OCI-LY3 (cell line): ENCODE data around the gene TPX2.

Experiments used
- H2AFZ ChIP-seq: fragments of 200-600, 300-600 bp; shearing (Covaris generic); 2 replicates; pipeline ENCODE4 v1.6.0; 2014; ENCODE audit warnings: antibody characterized with exemption, low read depth, low read length
- H3K27ac ChIP-seq: fragments of 200-600, 300-600 bp; sonication (generic); 2 replicates; pipeline ENCODE4 v1.5.1; 2014; ENCODE audit warnings: mild to moderate bottlenecking, low read length, moderate library complexity, mixed read lengths
- H3K27me3 ChIP-seq: fragments of 200-600, 300-600 bp; sonication (generic); 2 replicates; pipeline ENCODE4 v1.6.1; 2014; ENCODE audit warnings: low read depth, low read length, mixed read lengths
- H3K36me3 ChIP-seq: fragments of 200-600, 300-600 bp; sonication (generic); replicated peaks from 2 replicates; pipeline ENCODE3; 2014; ENCODE audit warnings: low read depth, low read length, mixed read lengths
- H3K4me1 ChIP-seq: fragments of 300-600, 200-600 bp; sonication (generic); 2 replicates; pipeline ENCODE4 v1.6.1; 2014; ENCODE audit warnings: low read length, mixed read lengths
- H3K4me2 ChIP-seq: fragments of 200-600, 300-600 bp; sonication (generic); 2 replicates; pipeline ENCODE4 v1.6.1; 2014; ENCODE audit warnings: low read length, mixed read lengths
- H3K4me3 ChIP-seq: fragments of 300-600, 200-600 bp; sonication (generic); 2 replicates; pipeline ENCODE4 v1.5.1; 2014; ENCODE audit warnings: antibody characterized with exemption, mild to moderate bottlenecking, low read length, moderate library complexity
- H3K79me2 ChIP-seq: fragments of 300-600, 200-600 bp; shearing (Covaris generic); 2 replicates; pipeline ENCODE4 v1.6.1; 2014; ENCODE audit warnings: mild to moderate bottlenecking, low read length, mixed read lengths
- H3K9ac ChIP-seq: fragments of 300-600, 200-600 bp; shearing (Covaris generic); 2 replicates; pipeline ENCODE4 v1.6.0; 2014; ENCODE audit warnings: mild to moderate bottlenecking, low read length, moderate library complexity
- H3K9me3 ChIP-seq: fragments of 200-600, 300-600 bp; shearing (Covaris generic); 2 replicates; pipeline ENCODE4 v1.6.1; 2014; ENCODE audit warnings: low read length, mixed read lengths; ENCODE audit not compliant: insufficient read depth
- H4K20me1 ChIP-seq: fragments of 200-600, 300-600 bp; sonication (generic); 2 replicates; pipeline ENCODE4 v1.6.1; 2016; ENCODE audit warnings: low read length, mixed read lengths; ENCODE audit not compliant: insufficient read depth
- CTCF ChIP-seq: fragments of 200-600, 300-600 bp; sonication (generic); IDR thresholded peaks from 2 replicates; pipeline ENCODE4 v1.5.1; 2014; ENCODE audit warnings: antibody characterized with exemption, low read length, low read depth
- EZH2phosphoT487 ChIP-seq: fragments of 200-600 bp; shearing (Covaris generic); IDR thresholded peaks from 2 replicates; pipeline ENCODE4 v1.6.1; 2018; ENCODE audit warnings: antibody characterized with exemption, mixed run types, low read depth

TPX2 gene

DNA sequence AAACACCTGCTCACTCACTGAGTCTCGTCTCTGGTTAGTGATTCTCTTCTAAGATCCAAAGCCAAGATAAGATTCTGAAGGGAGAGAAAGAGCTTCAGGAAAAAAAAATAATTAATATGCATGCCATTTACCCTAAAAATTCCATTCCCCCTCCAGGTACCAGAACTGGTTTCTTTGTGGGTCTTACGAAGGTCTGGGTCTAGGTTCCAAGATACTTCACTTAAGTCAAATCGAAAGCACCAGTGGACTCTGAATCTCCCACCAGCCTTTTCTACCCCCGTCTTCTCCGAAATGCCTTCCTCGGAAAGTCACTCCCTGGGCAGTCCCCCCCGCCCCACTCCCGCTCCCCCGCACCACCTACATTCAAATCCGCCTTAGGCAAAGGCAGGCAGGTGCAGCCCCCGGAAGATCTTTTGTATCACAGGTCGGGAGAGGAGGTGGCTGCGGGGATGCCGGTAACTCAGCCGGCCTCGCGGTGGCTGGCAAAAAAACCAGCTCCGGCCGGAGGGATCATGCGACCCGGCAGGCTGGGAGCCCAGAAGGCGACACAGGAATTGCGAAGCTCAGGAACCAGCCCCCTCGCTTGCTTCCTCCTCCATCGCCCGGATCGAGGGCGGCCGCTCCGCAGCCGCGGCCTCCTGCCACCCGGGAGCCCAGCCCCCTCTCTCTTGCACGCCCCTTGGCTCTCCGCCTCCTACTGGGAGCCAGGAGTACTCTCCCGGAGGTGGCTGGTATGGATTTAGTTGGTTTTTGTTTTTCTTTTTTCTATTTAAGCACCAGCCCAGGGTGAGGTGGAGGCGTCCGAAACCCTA is 16.6 kb upstream of the TPX2 start, which contains the start of gene BCL2L1:
TSS of gene BCL2L1 (minus strand) at position 612 of the 812 bp plus-strand sequence. CDS start 650 bp downstream, outside the sequence.
- Histone ChIP-seq H3K27me3 (no peaks in the 10 kb centered on the region), H4K20me1 (peaks cover 5% of the 10 kb centered on the region; the same call in 1 of the 2 replicates), H3K36me3 (peaks cover 23% of the 10 kb centered on the region), H3K9ac (peak within 1 kb of the TSS; percentile 99), H3K4me3 (peak within 1 kb of the TSS; percentile 91), H3K4me2 (peak within 1 kb of the TSS; percentile 95), H3K4me1 (peaks cover 54% of the 10 kb centered on the region), H3K27ac (peak within 1 kb of the TSS; percentile 90), H2AFZ (peak within 1 kb of the TSS; percentile 60), H3K9me3 (no peaks in the 10 kb centered on the region), H3K79me2 (peaks cover 55% of the 10 kb centered on the region)
- no peak for TF ChIP-seq EZH2phosphoT487
- peak; percentile 45 for TF ChIP-seq CTCF

DNA sequence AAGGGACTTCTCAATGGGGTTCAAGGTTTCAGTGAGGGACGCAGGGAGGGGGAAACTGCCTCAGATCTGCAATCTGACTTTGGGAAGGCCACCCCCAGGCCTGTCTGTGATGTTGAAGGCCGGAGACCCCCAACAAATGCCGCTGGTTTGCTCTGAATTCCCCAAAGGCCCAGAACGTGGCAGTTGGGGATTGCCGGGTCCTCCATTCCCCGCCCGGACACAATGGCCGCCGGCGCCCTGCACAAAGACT is 16.1 kb upstream of the TPX2 start:
- peaks cover 49% of the 10 kb centered on the region for H3K4me1 ChIP-seq
- H3K36me3 ChIP-seq = peaks cover 23% of the 10 kb centered on the region
- H4K20me1 ChIP-seq = peaks cover 5% of the 10 kb centered on the region; the same call in 1 of the 2 replicates
- H3K27ac ChIP-seq = peak overlapping the region; percentile 90
- peak overlapping the region; percentile 99 for H3K9ac ChIP-seq
- peak overlapping the region; percentile 41 for H2AFZ ChIP-seq
- peaks cover 51% of the 10 kb centered on the region for H3K79me2 ChIP-seq
- H3K27me3 ChIP-seq = no peaks in the 10 kb centered on the region
- TF ChIP-seq CTCF (no peak; the same call in 1 of the 2 replicates), EZH2phosphoT487 (no peak)
- H3K4me3 ChIP-seq = peak overlapping the region; percentile 91
- peak overlapping the region; percentile 95 for H3K4me2 ChIP-seq
- H3K9me3 ChIP-seq = no peaks in the 10 kb centered on the region

GRCh38 chr20:31723319-31724078 is 15.6 kb upstream of the TPX2 start:
- H3K27ac ChIP-seq = peak overlapping the region; percentile 90
- H3K36me3 ChIP-seq = peaks cover 22% of the 10 kb centered on the region
- peak overlapping the region; percentile 91 for H3K4me3 ChIP-seq
- H3K4me1 ChIP-seq = peaks cover 45% of the 10 kb centered on the region
- peak overlapping the region; percentile 60 for H2AFZ ChIP-seq
- peak overlapping the region; percentile 95 for H3K4me2 ChIP-seq
- H3K9ac ChIP-seq = peak overlapping the region; percentile 99
- H3K9me3 ChIP-seq = no peaks in the 10 kb centered on the region
- no peak for TF ChIP-seq EZH2phosphoT487
- peak; percentile 96 for TF ChIP-seq CTCF
- H3K27me3 ChIP-seq = no peaks in the 10 kb centered on the region
- peaks cover 47% of the 10 kb centered on the region for H3K79me2 ChIP-seq
- H4K20me1 ChIP-seq = peaks cover 5% of the 10 kb centered on the region; the same call in 1 of the 2 replicates

GRCh38 chr20:31731321-31731717 is 7.8 kb upstream of the TPX2 start:
- H3K27ac ChIP-seq = no peak overlapping the region
- no peak for TF ChIP-seq CTCF
- TF ChIP-seq EZH2phosphoT487 = no peak
- H4K20me1 ChIP-seq = no peaks in the 10 kb centered on the region
- H3K79me2 ChIP-seq = no peaks in the 10 kb centered on the region
- no peaks in the 10 kb centered on the region for H3K4me1 ChIP-seq
- H3K9ac ChIP-seq = no peak overlapping the region
- no peak overlapping the region for H2AFZ ChIP-seq
- no peaks in the 10 kb centered on the region for H3K9me3 ChIP-seq
- no peak overlapping the region for H3K4me2 ChIP-seq
- no peak overlapping the region for H3K4me3 ChIP-seq
- H3K27me3 ChIP-seq = no peaks in the 10 kb centered on the region
- H3K36me3 ChIP-seq = no peaks in the 10 kb centered on the region
